Suprapubic skin (tissue), 3 donors: Measurements from ENCODE around the gene EYS.

Experiments used
- POLR2A ChIP-seq, 2 donors: fragments of 450-650 bp; IDR thresholded peaks; one replicate each; pipeline ENCODE4 v1.6.1; 2017; ENCODE audit warnings: antibody characterized with exemption in 2 of 2, mild to moderate bottlenecking in 2 of 2, moderate library complexity in 2 of 2
- TF ChIP-seq, protein P1 (sequence below), 2 donors: fragments of 200-600 bp in 1 of 2; fragments of 450-650 bp in 1 of 2; sonication (generic) in 1 of 2; IDR thresholded peaks; one replicate each; pipeline ENCODE4 v1.5.1; 2016 to 2019; ENCODE audit warnings: antibody characterized with exemption in 2 of 2, mild to moderate bottlenecking in 1 of 2, moderate library complexity in 1 of 2

DNA sequence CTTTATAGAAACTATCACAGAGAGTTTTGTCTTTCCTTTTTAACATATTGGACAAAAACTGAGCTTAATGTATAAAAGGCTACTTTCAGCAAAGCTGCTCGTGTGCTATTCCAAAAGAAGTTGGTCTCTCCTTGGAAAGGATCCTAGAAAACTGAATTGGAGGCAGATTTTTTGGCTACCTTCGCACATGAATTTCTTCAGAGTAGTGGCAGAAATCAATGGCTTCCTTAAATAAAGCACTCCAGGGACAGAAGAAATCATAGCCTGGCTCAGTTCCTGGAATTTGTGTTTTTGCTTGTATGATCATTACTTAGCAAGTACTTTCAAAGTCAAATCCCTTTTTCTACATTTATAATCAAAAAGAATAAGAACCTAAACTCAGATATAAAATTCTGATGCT is 1291.1 kb downstream of the EYS start:
- TF ChIP-seq, protein P1, sequence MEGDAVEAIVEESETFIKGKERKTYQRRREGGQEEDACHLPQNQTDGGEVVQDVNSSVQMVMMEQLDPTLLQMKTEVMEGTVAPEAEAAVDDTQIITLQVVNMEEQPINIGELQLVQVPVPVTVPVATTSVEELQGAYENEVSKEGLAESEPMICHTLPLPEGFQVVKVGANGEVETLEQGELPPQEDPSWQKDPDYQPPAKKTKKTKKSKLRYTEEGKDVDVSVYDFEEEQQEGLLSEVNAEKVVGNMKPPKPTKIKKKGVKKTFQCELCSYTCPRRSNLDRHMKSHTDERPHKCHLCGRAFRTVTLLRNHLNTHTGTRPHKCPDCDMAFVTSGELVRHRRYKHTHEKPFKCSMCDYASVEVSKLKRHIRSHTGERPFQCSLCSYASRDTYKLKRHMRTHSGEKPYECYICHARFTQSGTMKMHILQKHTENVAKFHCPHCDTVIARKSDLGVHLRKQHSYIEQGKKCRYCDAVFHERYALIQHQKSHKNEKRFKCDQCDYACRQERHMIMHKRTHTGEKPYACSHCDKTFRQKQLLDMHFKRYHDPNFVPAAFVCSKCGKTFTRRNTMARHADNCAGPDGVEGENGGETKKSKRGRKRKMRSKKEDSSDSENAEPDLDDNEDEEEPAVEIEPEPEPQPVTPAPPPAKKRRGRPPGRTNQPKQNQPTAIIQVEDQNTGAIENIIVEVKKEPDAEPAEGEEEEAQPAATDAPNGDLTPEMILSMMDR (IDR thresholded peaks at IDR 0.05): no peak
- no peak for TF ChIP-seq POLR2A (IDR thresholded peaks at IDR 0.05)
